HG02798 (cell line): ENCODE measurements around the gene DIP2A.
"Not testable (repeated sequence)": the region's sequence is repeated elsewhere in the genome, so short reads cannot be mapped to it uniquely, and the experiment has no call there.

Source experiments
- ATAC-seq: cut with Tn5 transposase; IDR thresholded peaks from one replicate; pipeline ENCODE4 v1.9.1; 2021; ENCODE audit warnings: mild to moderate bottlenecking; ENCODE audit not compliant: unreplicated experiment, poor library complexity

The DIP2A gene

DNA sequence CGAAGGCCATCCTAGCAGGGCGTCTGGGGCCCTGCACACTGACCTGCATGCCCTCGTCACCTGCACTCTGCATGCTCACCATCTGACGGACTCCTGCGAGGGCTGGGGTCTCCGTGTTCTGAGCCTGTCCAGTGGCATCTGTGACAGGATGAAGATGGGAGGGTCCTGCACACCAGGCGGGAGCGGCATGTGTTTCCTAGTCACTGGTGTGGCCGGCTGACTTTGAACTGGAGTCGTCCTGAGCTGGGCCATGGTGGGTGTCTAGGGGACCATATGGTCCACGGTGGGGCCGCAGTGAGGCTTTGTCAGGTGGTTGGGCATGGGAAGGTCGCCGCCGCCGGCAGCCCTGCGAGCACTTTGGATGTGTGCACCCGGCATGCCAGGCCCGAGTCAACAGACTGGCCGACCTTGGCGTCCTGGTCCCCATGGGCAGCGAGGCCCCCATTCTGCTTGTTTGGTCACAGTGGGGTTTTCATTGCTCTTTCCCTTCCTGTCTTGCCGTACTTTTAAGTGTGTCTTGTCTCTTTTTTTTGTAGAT lies 16.7 kb upstream of the DIP2A start:
- ATAC-seq, result no peak

DNA sequence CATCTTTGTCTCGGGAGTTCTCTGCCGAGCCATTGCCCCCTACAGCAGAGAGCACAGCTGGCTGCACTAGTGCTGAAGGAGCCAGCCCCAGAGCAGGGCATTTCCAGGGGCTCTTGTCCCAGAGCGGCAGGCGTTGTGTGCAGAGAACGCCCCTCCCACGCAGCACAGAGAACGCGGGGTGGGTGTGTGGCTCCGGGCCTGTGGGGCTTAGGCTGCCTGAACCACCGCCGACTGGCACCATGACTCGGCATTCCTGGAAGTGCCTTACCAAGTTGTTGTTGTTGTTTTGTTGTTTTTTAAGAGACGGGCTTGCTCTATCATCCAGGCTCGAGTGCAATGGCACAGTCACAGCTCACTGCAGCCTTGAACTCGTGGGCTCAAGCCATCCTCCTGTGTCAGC lies 15.8 kb upstream of the DIP2A start:
- no peak for ATAC-seq

DNA sequence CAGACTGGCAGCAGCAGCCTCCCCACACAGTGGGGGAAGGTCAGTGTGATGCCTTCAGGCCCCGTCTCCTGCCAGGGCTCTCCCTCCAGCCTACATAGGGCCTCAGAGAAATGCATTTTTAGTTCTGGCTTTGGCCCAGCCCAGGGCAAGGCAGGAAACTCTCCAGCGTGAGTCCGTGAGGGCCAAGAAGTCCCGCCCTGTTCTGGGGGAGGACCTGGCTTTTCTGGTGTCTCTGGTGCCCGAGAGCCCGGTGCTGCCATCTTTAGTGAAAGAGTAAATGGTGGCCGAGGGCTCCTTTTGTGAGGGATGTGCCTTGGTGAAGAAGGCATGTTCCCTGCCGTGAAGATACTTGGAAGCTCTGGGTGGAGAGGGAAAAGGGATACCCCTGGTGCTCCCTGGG lies 14.8 kb upstream of the DIP2A start:
- ATAC-seq, result no peak

DNA sequence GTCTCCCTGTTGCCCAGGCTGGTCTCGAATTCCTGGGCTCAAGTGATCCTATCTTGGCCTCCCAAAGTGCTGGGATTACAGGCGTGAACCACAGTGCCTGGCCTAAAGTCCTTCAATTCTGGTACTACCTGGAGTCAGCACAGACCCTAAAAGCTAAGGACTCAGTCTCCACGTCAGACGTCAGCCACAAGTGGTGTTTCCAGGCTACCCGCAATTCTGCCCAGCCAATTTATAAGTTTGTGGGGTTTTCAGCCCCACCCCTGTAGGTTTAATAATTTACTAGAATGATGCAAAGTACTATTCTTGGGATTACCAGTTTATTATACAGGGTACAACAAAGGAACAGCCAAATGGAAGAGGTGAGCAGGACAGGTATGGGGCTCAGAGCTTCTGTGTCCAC lies 10.6 kb upstream of the DIP2A start:
- ATAC-seq, result no peak

DNA sequence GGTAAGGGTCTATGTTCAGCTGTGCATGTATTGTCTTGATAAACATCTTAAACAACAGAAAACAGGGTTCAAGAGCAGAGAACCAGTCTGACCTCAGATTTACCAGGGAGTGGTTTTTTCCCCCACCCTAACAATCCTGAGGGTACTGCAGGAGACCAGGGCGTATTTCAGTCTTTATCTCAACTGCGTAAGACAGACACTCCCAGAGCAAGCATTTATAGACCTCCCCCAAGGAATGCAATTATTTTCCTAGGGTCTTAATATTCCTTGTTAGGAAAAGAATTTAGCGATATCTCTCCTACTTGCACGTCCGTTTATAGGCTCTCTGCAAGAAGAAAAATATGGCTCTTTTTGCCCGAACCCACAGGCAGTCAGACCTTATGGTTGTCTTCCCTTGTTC lies 9.8 kb upstream of the DIP2A start:
- not testable (repeated sequence) for ATAC-seq

DNA sequence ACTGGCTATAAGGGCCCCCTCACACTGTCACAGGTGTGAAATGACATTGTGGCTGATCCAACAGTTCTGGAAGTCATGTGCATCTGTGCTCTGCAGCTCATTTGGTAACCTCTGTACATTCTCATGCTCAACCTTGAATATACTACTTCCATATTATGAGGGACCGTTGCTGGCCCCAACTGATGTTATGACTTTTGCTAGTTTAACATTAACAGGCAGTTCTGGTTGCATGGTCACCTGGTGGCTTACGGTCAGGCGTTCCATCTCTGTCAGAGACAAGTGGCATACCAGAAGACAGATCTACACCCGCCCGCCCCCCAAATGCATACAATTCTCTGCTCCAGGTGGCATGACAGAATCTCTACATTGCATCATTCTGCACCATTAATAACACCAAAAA lies 6.0 kb upstream of the DIP2A start:
- no peak for ATAC-seq

DNA sequence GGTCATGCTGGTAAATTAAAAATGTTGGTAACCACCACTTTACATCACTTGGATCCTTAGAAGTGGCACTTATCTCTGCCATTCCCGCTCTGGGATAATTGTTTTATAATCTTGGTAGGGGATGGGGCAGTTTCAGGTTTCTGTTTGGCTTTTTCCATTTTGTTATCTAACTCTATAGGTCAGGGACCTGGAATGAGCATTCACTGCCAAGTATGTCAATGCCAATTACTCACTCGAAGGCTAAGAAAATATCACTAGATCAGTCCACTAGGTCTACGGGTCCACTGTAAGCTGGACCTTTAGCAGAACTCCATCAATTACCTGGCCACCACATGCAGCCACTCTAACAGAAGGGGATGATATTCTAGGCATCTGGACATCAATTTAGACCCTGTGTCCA lies 4.5 kb upstream of the DIP2A start:
- ATAC-seq, result no peak

DNA sequence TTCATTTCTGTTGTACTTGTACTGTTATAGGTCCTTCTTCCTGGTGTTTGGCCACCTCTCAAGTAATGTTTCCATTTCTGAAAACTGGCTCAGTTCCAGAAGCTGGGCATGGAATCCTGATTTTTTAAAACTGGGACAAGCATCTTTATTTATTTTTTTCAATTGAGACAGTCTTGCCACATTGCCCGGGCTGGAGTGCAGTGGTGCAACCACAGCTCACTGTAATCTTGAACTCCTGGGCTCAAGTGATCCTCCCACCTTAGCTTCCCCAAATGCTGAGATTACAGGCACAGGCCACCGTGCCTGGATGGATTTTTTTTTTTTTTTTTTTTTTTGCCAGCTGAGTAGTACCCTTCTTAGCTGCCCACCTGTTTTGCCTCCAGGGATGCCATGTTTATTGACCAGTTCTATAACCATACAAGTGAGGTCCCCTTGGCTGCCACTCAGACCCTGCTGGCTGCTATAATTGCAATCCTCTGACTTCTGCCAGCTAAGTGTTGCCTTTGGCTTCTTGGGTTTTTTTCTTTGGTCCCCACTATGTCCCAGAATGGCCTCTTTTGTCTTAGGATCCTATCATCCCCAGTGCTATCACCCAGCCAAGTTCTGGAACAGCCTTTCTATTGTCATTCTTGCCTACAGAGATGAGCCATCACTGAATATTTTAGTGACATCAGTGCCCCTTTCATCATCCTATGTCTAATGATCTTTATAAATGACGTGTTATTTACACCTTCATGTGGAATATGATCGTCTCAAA lies 3.9 kb upstream of the DIP2A start:
- ATAC-seq, result no peak

DNA sequence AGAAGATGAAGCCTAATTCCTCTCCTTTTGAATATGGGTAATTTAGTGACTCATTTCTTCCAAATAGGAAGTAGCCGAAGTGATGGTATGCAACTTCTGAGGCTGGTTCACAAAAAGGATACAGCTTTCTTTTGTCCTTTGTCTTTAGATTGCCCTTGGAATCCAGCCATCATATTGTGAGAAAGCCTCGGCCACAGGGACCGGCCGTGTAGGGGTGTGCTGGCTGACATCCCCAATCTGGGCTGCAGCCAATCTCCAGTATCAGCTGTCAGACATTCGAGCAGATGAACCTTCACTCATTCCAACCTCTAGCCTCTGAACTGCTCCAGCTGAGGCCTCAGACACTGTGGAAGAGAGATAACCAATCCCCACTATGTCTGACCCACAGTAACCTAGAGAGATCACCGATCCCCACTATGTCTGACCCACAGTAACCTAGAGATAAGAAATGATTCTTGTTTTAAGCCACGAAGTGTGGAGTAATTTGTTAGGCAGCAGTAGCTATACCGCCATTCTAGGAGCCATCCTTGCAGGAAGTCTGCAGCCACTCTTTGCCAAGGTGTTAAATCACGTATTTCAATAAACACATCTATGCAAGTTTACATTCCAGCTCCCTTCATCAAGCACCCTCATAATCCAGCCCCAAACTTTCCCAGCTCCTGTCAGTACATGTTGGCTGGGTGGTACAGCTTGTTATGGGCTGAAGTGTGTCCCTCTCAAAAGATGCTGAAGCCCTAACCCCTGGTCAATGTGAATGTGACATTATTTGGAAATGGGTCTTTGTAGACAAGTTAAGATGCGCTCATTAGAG lies 2.9 kb upstream of the DIP2A start:
- no peak for ATAC-seq

DNA sequence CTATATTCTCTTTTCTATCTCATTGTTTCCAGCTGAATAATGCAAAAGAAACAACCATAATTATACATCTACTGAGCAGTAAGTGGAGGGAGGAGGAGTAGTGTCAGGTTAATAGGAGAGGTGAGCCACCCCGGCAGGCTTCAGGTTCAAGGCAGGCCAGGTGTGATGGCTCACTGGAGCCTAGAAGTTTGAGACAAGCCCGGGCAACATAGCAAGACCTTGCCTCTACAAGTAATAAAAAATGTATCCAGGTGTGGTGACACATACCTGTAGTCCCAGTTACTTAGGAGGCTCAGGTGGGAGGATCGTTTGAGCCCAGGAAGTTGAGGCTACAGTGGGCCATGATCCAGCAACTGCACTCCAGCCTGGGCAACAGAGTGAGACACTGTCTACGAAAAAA lies 1.9 kb upstream of the DIP2A start:
- ATAC-seq, result no peak

DNA sequence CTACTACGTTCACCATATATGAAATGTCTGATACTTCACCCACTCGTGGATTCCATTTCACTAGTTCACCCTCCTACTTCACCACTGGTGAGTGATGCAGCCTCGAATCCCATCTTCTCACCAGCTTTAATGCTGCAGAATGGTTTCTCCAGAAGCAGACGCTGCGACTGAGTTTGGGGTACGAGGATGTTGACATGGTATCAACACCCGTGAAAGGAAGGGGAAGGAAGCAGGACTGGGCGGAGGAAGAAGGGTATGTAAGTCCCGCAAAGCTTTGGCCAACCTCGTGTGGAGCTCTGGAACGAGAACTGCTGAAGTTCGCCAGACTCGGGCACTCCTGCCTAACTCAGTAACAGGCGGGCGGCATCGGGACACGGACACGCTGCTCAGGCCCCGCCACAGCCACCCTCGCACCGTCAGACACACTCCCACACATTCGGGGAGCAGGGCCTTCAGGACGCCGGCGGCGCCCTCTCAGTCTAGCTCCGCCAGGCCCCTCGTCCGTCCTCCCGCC lies 833 bp upstream of the DIP2A start:
- peak; percentile 18 for ATAC-seq

DNA sequence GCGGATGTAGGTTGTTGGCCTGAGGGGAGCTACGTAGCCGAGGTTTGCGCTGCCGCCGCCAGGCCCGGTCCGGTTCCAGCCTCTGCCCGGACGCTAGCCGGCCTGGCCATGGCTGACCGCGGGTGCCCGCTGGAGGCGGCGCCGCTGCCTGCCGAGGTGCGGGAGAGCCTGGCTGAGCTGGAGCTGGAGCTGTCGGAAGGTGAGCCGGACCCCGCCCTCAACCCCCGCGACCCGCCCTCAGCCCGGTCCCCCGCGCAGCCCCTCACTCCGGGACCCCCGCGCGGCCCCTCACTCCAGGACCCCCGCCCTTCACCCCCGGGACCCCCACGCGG lies 299 bp downstream of the DIP2A start:
- ATAC-seq, result no peak

DNA sequence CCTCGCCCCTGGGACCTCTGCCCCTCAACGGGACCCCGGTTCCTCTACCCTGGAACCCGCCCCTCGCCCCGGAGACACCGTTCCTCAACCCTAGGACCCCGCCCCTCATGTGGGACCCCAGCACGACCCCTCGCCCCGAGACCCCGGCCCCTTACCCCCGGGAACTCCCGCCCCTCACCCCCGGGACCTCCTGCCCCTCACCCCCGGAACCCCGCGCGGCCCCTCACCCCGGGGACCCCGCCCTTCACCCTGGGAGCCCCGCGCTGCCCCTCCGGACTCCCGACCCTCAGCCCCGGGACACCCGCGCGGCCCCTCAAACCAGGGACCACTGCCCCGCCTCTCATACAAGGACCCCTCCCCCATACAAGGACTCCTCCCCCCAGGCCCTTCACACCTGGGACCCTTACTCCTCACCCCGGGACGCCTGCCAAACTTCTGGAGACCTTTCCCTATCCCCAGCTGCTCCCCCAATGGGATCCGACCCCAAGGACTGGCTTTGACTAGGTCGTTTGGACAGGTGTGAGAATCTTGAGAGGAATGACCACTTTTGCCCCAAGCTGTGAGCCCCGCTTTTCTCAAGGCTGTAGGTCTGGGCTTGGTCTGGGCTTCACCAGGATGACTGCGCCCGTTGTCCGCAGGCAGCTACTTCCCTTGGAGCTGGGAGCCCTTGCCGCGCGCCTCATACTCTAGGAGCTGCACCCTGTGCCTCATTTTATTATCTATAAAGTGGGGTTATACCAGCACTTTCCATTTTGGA lies 843 bp downstream of the DIP2A start:
- no peak for ATAC-seq

DNA sequence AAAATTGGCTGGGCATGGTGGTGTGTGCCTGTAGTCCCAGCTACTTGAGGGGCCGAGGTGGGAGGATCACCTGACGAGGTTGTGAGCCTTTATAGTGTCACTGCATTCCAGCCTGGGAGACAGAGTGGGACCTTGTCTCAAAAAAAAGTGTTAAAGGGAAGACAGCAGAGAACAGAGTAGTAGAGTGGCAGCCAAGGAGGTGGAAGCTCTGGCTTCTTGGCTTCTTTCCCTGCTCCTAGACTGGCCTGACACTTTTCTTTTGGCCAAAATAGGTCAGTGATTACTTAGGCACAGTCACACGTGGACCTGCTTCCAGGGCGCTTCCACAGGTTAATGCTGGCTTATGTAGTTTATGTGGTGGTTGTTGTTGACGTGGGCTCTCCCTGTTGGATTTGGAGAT lies 3.2 kb downstream of the DIP2A start:
- no peak for ATAC-seq

DNA sequence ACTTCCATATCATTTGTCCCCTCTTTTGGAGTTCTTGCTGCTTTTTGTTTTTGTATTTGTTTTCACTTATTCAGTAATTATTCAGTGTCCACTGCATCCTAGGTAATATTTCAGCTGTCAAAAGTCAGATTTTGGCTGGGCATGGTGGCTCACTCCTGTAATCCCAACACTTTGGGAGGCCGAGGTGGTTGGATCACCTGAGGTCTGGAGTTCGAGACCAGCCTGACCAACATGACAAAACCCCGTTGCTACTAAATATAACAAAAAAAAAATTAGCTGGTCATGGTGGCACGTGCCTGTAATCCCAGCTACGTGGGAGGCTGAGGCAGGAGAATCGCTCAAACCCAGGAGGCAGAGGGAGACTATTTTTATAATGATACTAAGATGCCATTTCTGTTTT lies 6.5 kb downstream of the DIP2A start:
- not testable (repeated sequence) for ATAC-seq

DNA sequence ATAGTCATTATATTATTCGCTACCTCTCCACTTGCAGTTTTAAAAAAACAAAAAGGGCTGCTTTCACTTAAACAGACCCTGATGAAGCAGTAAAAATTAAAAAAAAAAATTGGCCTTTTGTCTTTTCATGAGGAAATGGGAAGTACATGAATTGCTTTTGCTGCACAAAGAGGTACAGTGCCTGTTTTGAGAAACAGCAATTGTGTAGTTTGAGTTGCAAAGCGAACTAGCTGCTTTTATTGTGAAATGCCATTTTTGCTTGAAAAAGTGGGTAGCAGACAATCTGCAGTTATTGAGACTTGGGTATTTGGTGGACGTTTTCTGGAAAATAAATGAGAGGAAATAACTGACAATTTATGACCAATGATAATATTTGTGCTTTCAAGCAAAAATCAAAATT lies 7.0 kb downstream of the DIP2A start:
- ATAC-seq, result no peak

DNA sequence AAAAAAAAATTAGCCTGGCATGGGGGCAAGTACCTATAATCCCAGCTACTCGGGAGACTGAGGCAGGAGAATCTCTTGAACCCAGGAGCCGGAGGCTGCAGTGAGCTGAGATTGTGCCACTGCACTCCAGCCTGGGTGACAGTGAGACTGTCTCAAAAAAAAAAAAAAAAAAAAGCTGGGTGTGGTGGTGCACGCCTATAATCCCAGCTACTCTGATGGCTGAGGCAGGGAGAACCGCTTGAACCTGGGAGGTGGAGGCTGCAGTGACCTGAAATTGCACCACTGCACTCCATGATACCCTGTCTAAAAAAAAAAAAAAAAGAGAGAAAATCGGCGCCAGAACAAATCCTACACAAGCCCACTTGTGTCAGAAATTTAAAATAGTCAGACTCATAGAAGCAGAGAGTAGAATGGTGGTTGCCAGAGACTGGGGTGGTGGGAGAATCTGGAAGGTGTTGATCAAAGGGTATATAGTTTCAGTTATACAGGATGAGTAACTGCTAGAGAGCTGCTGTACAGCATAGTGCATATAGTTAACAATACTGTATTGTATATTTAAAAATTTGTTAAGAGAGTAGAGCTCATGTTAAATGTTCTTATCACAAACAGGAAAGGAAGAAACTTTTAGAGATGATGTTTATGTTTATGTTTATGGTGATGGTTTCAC lies 9.6 kb downstream of the DIP2A start:
- no peak for ATAC-seq

DNA sequence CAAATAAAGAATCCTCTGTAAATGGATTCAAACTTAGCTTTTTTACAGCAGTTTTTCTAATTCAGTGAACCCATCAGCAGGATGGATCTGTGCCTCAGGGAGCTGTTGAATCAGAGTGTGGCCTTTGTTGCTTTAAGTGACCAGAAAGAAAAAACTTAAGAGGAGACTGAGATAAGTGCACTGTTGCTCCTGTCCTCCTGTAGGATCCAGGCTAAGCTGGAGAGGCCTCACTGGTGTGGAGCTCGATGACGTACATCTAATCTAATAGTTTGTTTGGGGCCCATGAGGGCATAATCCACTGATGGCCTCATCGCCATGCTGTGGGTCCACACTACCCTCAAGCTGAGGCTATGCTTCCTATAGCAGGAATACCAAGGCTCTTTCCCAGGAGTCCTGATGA lies 10.6 kb downstream of the DIP2A start:
- no peak for ATAC-seq

DNA sequence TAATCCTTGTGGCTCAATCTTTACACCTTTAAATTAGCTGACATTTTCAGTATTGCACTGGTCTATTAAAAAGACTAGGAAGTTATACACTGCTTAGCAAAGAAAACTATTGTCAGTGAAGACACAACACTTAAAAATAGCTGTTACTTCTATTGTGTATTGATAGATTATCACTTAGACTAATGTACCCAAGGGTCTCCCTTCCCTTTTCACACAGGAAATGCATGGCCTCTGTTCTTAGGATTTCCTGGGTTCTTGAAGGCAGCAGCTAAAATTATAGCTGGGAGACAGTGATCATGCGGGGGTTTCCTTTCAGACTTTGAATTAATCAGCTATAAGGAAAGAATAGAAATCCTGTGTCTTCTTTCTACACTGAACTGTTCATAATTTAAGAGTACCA lies 12.8 kb downstream of the DIP2A start:
- ATAC-seq, result no peak

DNA sequence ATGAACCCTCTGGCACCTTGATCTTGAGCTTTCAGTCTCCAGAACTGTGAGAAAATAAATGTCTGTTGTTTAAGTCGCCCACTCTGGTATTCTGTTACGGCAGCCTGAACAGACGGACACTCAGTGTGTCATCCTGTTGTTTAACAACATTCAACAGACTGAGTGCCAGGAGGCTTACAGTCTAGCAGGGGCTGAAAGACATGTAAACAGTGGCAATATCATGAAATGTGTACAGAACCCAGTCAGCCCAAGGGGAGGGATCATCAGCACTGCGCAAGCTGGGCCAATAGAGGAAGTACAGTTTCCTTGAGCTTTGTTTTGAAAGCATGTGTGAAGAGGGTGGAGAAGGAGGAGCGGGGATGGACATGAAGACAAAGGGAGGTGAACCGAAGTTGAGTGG lies 13.6 kb downstream of the DIP2A start:
- ATAC-seq, result no peak
